A549 (cell line): ENCODE data around the gene MEIS1. TPM values are rescaled to one million over a fixed set of nuclear protein-coding genes. Genes with fewer than 3 reads are reported as not detected.

Experiments
- ATAC-seq, 2 experiments: fragments of 200-7000 bp in 1 of 2; fragments of >200 bp in 1 of 2; cut with Nextera tagmentation in 1 of 2; cut with Tn5 transposase in 1 of 2; 3 replicates each; pipeline versions ENCODE4 v1.8.0 to v1.9.1; 2018 to 2020; ENCODE audit warnings: mild to moderate bottlenecking in 1 of 2, moderate library complexity in 1 of 2
- CTCF ChIA-PET: fragments of 300-600 bp; sonication (Branson Sonifier 250); formaldehyde crosslinking; extraction: SDS; loops from one replicate; lab custom pipeline; 2021; ENCODE audit warnings: antibody characterized with exemption, inconsistent platforms; lab: Yijun Ruan, JAX
- POLR2A ChIA-PET: fragments of 350-600 bp; formaldehyde crosslinking; extraction: SDS; loops from one replicate; lab custom pipeline; 2021; ENCODE audit warnings: antibody characterized with exemption, inconsistent platforms; lab: Yijun Ruan, JAX
- DNase-seq, 2 experiments: peaks; one replicate each; pipeline versions ENCODE4 v3.0.0 to v3.0.0-alpha.2; 2011 to 2016; ENCODE audit warnings: low read depth in 1 of 2, low spot score in 1 of 2
- FAIRE-seq: peaks from 2 replicates; lab custom pipeline; 2011; peaks lifted over from hg19 to GRCh38; lab: Jason Lieb, UNC
- H3K27ac ChIP-seq, 2 experiments: fragments of >200 bp; sonication (Bioruptor Twin); formaldehyde crosslinking; 3 replicates each; pipeline ENCODE4 v1.5.1; 2016 to 2017
- H3K4me1 ChIP-seq: fragments of >200 bp; sonication (Bioruptor Twin); formaldehyde crosslinking; 3 replicates; pipeline ENCODE4 v1.6.1; 2016
- H3K4me2 ChIP-seq: fragments of >200 bp; sonication (Bioruptor Twin); formaldehyde crosslinking; 3 replicates; pipeline ENCODE4 v1.6.1; 2016
- H3K4me3 ChIP-seq: fragments of >200 bp; sonication (Bioruptor Twin); formaldehyde crosslinking; 3 replicates; pipeline ENCODE4 v1.5.1; 2016
- H3K9me3 ChIP-seq: fragments of >200 bp; sonication (Bioruptor Twin); formaldehyde crosslinking; 3 replicates; pipeline ENCODE4 v1.6.1; 2016
- BHLHE40 ChIP-seq: IDR thresholded peaks from 2 replicates; pipeline ENCODE4 v1.6.1; 2012; ENCODE audit warnings: low read depth, low read length, inconsistent platforms
- CEBPB ChIP-seq, 2 experiments: fragments of >200 bp in 1 of 2; sonication (Bioruptor Twin) in 1 of 2; formaldehyde crosslinking in 1 of 2; IDR thresholded peaks; 2 replicates each; pipeline ENCODE4 v1.6.1; 2012 to 2016
- CHD2 ChIP-seq: fragments of 150-350 bp; IDR thresholded peaks from 2 replicates; pipeline ENCODE4 v1.6.1; 2014; ENCODE audit warnings: low read length; ENCODE audit not compliant: partially characterized antibody
- GATA3 ChIP-seq: IDR thresholded peaks from 2 replicates; pipeline ENCODE4 v1.6.1; 2012; ENCODE audit warnings: borderline replicate concordance
- HOXB13 ChIP-seq: fragments of 250-450 bp; sonication (Bioruptor Pico); IDR thresholded peaks from 2 replicates; pipeline ENCODE4 v1.5.0; 2020; ENCODE audit warnings: low read depth, mild to moderate bottlenecking, moderate library complexity
- JUN ChIP-seq, 2 experiments: fragments of >200 bp; sonication (Bioruptor Twin); formaldehyde crosslinking; IDR thresholded peaks; 2 replicates in 1 of 2; 3 replicates in 1 of 2; pipeline ENCODE4 v1.6.1; 2016 to 2017
- JUNB ChIP-seq: fragments of >200 bp; sonication (Bioruptor Twin); formaldehyde crosslinking; IDR thresholded peaks from 2 replicates; pipeline ENCODE4 v1.6.1; 2016
- MAZ ChIP-seq: fragments of 150-350 bp; IDR thresholded peaks from 2 replicates; pipeline ENCODE4 v1.6.1; 2014; ENCODE audit warnings: antibody characterized with exemption, low read depth, low read length, borderline replicate concordance
- TP53 ChIP-seq: fragments of 250-450 bp; sonication (Bioruptor Pico); IDR thresholded peaks from 2 replicates; pipeline ENCODE4 v1.5.0; 2021; ENCODE audit warnings: mild to moderate bottlenecking, moderate library complexity
- ZFP36 ChIP-seq: fragments of 450-650 bp; IDR thresholded peaks from 2 replicates; pipeline ENCODE4 v1.6.1; 2014; ENCODE audit warnings: borderline replicate concordance; ENCODE audit not compliant: partially characterized antibody
- ZSCAN20 ChIP-seq: fragments of 250-450 bp; sonication (Bioruptor Pico); IDR thresholded peaks from 2 replicates; pipeline ENCODE4 v1.8.0; 2022; ENCODE audit warnings: mild to moderate bottlenecking, moderate library complexity
- WGBS: methylation state at CpG from one replicate; pipeline ENCODE4 v1.1.6; 2017; ENCODE audit errors: missing lambda C conversion rate; 5-methylcytosine and 5-hydroxymethylcytosine counted together
- polyA plus RNA-seq, 4 experiments: library from polyadenylated mRNA; depleted of rRNA in 3 of 4; stranded (reverse); fragments of >200 nt; fragmentation: RNase III in 1 of 4; extraction: RNeasy Plus Mini Kit Qiagen cat#74134 plus additional on column Dnase treatment in 1 of 4; gene quantifications; 2 replicates in 3 of 4; 3 replicates in 1 of 4; pipeline ENCODE4 v1.2.3, GENCODE V29; 2011 to 2017
- TF ChIP-seq, protein P1 (sequence below): IDR thresholded peaks from 2 replicates; pipeline ENCODE4 v1.6.1; 2012
- TF ChIP-seq, protein P2 (sequence below): IDR thresholded peaks from 2 replicates; pipeline ENCODE4 v1.6.1; 2012; ENCODE audit warnings: low read depth, borderline replicate concordance
- TF ChIP-seq, protein P3 (sequence below): fragments of 450-650 bp; IDR thresholded peaks from 2 replicates; pipeline ENCODE4 v1.6.1; 2014; ENCODE audit warnings: antibody characterized with exemption

MEIS1 gene
- polyA plus RNA-seq, 2 of the 4 experiments (the other 2 are of a cell fraction), result 1.9 to 4.2 TPM

DNA sequence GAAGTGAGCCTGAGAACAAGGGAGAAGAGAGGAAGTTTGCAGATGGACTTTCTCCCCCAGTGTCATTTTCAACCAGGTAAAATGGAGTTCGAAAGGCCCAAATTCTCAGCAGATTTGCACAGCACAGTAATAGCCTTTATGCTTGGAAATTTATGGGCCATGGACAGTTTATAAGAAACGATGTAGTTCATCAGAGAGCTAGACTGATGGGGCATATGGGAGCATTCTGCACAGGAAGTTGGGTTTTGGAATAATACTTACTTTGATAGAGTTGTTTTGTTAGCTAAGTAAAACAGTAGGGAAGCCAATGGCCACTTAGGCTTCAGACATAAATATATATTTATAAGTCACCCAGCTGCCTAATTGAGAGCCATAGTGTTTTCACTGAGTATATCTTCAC is 169.4 kb downstream of the MEIS1 start:
- 6% methylated on average over 2 of the region's 2 CpGs for WGBS
- no peak overlapping the region for H3K4me3 ChIP-seq
- no peak for DNase-seq
- no peaks in the 10 kb centered on the region for H3K9me3 ChIP-seq
- no peak for FAIRE-seq
- ATAC-seq, result no peak
- CTCF ChIA-PET, result no interaction called here
- TF ChIP-seq JUNB (no peak), HOXB13 (CRISPR knock-in tag) (no peak), ZSCAN20 (CRISPR knock-in tag) (no peak)
- H3K27ac ChIP-seq, result no peak overlapping the region
- no peaks in the 10 kb centered on the region for H3K4me1 ChIP-seq
- H3K4me2 ChIP-seq, result no peak overlapping the region
- POLR2A ChIA-PET, result no interaction called here

DNA sequence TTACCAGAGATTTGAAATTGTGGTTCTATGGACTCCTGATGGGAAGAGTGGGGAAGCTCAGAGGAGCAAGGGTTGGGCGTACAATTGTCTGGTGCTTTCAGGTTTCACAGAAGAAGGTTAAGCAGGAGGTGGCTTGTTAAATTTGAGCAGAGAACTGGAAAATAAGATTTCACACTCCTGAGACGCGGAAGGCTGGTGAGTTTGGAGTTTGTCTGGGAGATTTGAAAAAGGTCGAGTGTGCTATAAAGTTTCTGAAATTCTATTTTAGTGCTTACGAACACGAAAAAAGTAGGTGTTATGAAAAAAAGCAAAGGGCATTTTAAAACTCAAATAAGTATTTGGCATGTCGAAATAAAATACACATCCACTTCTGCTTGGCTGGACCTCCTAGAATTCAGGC is 170.1 kb downstream of the MEIS1 start:
- CTCF ChIA-PET, result interaction anchor here (0.6 kb wide), 1 partner anchor 474 kb away, joined by 3 read pairs; no protein-coding TSS in a partner anchor
- WGBS, result 55% methylated on average over 7 of the region's 7 CpGs
- Histone ChIP-seq H3K4me3 (no peak overlapping the region), H3K9me3 (no peaks in the 10 kb centered on the region), H3K4me1 (no peaks in the 10 kb centered on the region), H3K27ac (no peak overlapping the region), H3K4me2 (no peak overlapping the region)
- ATAC-seq (no peak), DNase-seq (no peak), FAIRE-seq (no peak)
- TF ChIP-seq CEBPB (IDR thresholded peaks at IDR 0.05), result no peak
- TF ChIP-seq CHD2, result no peak
- no peak for TF ChIP-seq ZFP36
- TF ChIP-seq GATA3, result no peak
- TF ChIP-seq BHLHE40, result no peak
- TF ChIP-seq, protein P1, sequence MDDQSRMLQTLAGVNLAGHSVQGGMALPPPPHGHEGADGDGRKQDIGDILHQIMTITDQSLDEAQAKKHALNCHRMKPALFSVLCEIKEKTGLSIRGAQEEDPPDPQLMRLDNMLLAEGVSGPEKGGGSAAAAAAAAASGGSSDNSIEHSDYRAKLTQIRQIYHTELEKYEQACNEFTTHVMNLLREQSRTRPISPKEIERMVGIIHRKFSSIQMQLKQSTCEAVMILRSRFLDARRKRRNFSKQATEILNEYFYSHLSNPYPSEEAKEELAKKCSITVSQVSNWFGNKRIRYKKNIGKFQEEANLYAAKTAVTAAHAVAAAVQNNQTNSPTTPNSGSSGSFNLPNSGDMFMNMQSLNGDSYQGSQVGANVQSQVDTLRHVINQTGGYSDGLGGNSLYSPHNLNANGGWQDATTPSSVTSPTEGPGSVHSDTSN, result no peak
- TF ChIP-seq, protein P2, sequence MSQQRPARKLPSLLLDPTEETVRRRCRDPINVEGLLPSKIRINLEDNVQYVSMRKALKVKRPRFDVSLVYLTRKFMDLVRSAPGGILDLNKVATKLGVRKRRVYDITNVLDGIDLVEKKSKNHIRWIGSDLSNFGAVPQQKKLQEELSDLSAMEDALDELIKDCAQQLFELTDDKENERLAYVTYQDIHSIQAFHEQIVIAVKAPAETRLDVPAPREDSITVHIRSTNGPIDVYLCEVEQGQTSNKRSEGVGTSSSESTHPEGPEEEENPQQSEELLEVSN, result no peak
- TF ChIP-seq MAZ, result no peak
- no peak for TF ChIP-seq TP53
- POLR2A ChIA-PET, result no interaction called here

DNA sequence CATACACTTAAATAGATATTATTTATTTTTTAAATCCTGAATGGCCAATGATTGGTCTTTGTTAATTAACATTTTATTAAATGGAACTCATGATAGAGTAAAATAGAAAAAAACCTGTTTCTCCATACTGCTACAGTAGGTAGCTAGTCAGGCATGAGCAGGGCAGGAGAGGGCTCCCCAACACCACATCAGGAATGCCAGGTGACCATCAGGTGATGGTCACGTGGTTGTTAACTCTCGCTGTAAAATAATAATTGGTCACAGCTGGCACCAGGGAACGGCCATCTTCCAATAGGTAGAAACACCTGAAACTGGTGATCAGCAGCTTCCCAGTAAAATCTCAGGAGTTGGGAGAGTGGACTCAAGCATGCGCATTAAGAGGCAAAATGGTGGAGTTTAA is 172.2 kb downstream of the MEIS1 start:
- Histone ChIP-seq H3K9me3 (no peaks in the 10 kb centered on the region), H3K27ac (no peak overlapping the region), H3K4me3 (no peak overlapping the region), H3K4me2 (no peak overlapping the region), H3K4me1 (no peaks in the 10 kb centered on the region)
- 37% methylated on average over 4 of the region's 4 CpGs for WGBS
- ChIA-PET POLR2A (no interaction called here), CTCF (no interaction called here)
- no peak for DNase-seq
- FAIRE-seq, result no peak
- no peak for TF ChIP-seq JUN (IDR thresholded peaks at IDR 0.05)
- TF ChIP-seq, protein P3, sequence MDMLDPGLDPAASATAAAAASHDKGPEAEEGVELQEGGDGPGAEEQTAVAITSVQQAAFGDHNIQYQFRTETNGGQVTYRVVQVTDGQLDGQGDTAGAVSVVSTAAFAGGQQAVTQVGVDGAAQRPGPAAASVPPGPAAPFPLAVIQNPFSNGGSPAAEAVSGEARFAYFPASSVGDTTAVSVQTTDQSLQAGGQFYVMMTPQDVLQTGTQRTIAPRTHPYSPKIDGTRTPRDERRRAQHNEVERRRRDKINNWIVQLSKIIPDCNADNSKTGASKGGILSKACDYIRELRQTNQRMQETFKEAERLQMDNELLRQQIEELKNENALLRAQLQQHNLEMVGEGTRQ, result peak; percentile 60; the same call in 1 of the 2 replicates
- no peak for ATAC-seq
